Stimulated activated CD8-positive, alpha-beta memory T cell treated with anti-CD3 and anti-CD28 coated beads, Interleukin-15, amount 100 ng/mL, for 24 hours (primary cell): ENCODE measurements around the gene CNTNAP5.

ENCODE experiments used
- DNase-seq: peaks from one replicate; pipeline ENCODE4 v3.0.0-alpha.2; 2020; ENCODE audit warnings: low read depth

Gene CNTNAP5

DNA sequence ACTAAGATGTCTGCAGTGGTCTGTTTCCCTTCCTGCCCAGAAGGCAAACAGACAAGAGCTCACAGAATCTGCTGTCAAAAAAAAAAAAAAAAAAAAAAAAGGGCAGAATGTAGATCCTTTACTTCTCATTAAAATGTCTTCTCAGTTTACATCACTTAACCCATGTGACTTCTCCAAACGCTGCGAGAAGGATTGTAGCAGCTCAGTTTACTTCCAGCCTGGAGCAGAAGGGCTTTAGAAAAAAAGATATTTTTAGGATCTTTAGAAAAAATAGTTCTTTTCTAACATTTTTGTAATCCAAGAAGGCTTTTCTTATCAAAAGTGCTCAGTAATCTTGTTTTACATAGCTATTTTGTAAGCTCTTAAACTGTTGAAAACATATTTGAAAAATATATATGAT lies 425.4 kb downstream of the CNTNAP5 start:
- no peak for DNase-seq

DNA sequence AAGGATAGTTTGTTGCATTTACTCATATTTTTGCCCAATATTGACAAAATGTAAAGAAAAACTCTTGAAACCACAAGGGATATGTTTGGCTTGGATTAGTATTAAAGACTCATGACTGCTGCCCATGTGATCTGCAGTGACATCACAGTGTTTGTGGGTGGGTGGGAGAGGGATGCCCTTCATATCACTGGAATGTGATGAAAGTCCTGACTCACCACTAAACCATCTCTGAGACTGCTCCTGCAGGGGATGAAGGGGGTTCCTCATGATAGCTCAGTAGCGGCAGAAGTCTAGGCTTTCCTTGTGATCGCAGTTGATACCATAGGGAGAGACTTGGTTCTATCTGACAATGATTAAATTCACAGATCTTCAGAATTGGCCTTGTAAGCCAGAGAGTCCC lies 451.2 kb downstream of the CNTNAP5 start:
- no peak for DNase-seq

DNA sequence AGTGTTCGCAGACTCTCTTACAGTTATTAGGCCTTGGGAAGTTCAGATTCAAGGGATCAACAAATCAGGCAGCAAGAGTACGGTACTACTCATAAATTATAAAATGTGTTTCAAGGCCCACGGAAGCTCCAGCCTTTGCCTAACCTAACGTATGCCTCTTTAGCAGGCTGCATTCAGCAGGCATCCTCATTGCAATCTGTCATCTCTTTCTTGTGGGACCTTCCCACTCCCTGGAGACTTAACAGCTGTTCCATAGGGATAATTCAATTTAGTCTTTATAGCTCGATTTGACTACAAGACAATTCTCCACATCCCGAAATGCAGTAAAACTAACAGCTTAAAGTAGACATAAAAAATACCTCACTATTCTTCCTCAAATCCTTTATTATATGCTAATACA lies 453.7 kb downstream of the CNTNAP5 start:
- DNase-seq, result no peak

DNA sequence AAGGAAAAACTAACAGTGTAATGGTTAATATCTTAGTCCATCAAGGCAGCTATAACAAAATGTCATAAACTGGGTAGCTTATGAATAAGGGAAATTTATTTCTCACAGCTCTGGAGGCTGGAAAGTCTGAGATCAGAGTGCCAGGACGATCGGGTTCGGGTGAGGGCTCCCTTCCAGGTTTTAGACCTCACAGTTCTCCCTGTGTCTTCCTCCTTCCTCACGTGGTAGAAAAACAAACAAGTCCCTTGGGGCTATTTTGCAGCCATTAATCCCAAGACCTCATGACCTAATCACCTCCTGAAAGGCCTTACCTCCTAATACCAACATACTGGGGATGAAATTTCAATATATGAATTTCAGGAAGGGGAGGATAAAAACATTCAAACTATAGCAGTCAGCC lies 455.9 kb downstream of the CNTNAP5 start:
- DNase-seq, result no peak

DNA sequence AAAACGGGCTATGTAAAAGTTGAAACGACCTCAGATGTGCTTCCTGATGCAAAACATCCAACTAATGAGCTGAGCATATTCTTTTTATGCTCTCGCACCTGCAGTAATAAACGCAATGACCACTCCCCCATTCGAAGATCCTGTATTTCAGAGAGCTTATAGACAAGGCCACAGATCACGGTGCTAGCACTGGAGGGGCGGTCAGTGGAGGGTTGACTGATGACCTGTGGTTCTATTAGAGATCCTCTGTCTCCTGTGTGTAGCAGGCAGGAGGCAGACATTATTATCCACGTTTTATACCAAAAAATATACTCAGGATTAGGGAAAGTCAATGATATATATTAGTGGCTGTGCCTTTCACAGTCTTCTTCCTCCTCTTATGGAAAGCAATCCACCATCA lies 457.0 kb downstream of the CNTNAP5 start:
- no peak for DNase-seq

DNA sequence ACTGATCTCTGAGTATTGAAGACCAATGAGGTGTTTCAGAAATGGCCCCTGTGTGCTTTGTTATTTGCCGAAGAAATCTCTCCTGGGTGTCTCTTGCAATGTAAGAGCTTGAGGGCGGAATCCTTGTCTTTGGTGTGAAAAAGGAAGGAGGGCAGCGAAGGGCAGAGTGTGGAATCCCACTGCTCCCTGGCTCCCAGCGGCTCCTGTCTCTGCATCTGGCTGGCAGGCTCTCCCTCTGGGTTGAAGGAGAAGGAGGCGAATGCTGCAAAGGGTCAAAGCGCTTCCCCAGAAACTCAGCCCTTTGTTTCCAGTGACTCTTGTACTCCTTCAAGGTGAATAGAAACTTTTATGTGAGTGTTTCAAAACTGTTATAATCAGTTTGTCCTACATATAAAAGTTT lies 457.5 kb downstream of the CNTNAP5 start:
- no peak for DNase-seq

DNA sequence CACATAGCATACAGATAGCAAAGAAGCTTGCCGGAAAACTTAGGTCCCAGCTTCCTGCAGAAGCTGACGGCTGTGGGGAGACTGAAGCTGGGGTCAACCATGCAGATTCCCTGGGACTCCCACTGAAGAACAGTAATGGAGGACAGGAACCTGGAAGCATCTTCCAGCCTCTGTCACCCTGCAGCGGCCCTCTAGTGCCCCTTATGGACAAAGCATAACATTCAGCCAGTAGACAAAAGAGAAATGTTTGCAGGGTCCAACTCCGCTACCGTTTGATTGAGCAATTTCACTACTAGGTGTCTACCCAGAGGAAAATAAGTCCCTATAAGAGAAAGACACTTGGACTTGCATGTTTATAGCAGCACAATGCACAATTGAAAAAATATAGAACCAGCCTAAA lies 460.6 kb downstream of the CNTNAP5 start:
- no peak for DNase-seq

DNA sequence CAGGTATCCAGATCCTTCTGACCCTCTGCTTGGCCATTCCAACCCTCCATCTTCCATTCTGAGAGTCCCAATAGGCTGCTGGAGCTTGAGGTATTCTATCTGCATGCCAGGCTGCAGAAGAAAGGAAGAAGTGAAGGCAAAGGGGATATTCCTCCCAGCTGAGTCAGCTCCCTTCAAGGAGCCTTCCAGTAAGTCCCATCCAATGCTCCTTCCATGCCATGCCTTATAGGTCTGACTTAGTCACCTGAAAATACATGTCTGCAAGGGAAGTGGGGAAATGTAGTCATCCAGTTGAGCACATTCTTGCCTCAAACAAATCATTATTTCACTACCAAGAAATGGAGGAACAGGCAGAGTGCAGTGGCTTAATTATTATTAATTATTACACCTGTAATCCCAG lies 464.6 kb downstream of the CNTNAP5 start:
- DNase-seq, result no peak

DNA sequence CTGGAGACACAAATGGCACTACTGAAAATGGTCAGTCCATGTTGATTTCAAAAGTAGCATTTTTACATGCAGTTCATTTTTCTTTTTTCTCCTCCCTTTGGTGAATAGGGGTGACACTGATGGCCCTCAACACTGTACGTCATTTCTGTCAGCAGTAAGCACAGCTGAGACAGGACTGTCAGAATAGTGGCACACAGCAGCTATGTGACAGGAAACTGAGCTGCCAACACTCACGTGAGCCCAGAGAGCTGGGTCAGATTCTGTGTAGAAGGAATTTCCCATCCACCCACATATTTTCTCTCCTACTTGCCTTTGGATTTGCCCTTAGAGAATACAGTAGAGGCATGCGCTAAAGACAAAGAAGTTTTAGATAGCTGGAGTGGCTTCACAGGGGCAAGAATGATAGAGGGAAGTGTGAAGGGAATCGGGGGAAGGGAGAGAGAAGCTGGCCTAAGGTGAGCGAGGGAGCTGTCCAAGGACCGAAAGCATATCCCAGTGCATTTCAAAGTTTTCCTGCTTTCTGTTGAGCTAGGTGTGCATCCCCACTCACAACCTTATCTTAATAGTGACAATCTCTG lies 476.6 kb downstream of the CNTNAP5 start:
- no peak for DNase-seq

DNA sequence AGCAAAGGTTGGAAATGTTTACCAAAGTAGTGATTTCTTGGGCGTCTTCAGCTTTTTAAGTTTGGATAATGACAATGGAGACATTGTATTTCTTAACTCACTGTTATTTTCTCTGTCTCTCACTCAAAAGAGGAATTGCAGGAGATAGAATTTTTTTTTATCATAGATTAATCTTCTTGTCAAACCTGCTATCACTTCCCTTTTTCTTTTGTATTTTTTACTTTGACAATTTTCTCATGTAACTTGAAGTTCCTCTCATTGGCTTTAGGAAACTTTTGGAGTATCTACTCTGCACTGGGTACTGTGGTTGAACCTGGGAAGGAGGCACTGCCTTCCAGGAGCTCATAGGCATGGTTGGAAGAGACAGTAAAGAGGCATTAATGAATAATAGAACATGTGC lies 489.1 kb downstream of the CNTNAP5 start:
- DNase-seq, result no peak

DNA sequence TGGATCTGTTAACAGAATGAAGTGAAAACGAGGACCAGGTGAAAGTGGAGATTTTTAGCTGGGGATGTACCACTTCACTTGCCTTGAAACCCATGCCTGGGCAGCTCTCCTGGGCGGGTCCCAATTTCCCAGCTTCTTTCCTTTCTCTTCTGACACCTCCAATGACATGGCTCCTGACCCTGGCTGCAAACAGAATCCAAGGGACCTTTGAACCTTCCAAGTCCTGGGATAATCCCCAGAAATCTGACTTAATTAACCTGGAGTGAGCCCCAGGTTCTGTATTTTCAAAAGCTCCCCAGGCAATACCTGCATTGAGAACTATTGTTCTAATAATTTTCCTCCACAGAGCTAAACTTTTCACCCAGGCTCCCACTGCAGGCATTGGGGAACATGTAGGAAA lies 495.9 kb downstream of the CNTNAP5 start:
- DNase-seq, result no peak

DNA sequence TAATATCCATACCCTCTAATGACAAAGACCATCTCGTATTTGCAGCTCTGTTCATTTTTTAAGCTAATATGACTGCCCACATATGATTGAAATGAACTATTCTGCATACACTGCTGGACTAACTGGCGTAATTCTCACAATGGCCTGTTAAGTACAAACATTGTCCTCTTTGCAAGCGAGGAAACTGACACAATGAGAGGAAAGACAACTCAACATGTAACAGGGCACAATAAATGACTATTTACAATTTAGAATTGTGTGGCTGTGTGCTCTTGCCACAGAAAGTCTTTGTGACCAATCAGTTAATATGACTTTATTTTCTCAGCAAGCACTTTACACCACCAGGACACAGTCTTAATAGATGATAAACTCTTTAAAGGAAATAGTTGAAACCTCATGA lies 498.0 kb downstream of the CNTNAP5 start:
- DNase-seq, result no peak

DNA sequence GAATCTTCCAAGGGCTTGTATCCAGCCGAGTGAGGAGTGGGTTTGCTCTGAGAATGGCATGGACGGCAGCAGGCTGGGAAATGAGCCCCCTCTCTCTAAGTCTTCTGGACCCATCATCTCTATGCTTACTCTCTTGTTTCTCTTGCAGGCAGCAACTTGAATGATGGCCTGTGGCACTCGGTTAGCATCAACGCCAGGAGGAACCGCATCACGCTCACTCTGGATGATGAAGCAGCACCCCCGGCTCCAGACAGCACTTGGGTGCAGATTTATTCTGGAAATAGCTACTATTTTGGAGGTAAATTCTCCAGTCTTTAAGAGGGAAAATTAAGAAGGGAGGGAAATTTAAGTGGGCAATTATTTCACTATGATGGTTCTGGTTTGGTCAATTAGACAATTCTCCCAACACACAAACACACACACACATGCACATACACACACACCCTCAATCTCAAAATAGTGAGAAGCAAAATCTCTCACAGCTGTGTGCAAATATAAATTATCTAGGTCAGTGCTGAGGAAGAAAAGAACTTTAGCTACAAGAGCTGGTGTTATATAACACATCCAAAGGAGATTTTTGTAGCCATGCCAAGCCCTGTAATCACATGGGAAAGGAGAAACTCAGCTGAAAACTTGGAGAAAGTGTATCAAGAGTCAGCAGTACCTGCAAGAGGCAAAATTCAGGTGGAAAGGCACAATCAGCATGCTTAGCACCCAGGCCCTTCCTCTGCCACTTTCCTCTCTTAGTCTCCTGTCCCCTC lies 499.2 kb downstream of the CNTNAP5 start:
- DNase-seq, result no peak

DNA sequence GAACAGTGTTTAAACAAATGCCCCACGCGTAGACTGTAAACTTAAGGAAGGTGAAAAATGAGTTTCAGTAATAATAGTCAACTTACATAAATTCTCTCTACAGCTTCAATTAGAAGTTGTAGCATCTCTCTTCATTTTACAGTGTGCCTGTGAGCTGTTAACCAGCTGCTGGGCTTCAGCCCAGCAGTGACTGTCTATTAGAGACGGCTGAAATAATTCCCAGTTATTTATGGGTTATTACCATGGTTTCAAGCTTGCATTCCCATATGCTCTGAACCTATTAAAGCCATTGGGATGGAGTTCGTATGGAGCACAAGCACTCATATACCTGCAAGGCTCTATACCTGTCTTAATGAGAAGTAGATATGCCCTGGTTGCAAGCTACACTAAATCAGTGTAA lies 501.1 kb downstream of the CNTNAP5 start:
- DNase-seq, result no peak

DNA sequence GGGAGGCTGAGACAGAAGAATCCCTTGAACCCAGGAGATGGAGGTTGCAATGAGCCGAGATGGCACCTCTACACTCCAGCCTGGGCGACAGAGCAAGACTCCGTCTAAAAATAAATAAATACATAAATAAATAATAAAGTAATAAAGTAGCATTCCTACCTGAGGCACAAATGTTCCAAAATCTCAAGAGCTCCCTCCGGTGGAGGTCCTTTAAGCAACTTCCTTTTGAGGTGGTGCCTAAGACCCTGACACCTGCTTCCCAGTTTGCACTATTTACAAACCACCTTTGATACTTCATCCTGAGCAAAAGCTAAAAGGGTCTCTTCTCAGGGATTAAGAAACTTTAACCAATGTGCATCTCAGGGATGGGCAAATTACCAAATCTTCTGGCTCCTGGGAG lies 505.1 kb downstream of the CNTNAP5 start:
- no peak for DNase-seq

DNA sequence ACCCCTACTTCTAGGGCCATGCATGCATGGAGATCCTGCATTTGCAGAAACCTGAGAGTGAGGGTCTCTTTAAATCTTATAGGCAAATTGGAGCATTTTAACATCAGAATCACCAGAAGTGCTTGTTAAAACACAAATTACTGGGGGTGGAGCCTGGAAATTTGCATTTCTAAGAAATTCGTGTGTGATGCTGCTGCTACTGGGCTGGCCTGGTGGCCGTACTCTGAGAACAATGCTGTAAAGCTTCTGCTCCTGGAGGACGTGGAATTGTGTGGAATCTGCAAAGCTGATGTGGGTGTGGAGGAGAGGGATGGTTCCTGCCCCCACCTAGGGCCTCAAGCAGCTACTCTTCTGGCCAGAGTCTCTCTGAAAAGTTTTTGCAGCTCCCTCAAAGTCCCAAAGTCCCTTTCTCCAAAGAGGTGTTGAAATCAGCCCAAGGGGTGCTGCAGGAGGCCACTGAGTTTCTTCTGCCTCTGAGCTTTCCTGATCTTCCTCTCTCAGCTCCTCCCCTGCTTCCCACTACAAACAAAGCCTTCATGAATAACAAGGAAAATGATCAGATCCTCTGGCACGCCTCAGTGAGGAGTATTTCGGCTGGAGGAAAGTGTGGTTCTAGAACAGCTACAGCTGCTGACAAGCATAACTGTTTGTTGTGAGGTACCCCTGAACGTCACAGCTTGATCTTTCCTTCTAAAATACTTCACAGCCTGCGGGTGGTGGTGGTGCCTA lies 508.3 kb downstream of the CNTNAP5 start:
- DNase-seq, result no peak

DNA sequence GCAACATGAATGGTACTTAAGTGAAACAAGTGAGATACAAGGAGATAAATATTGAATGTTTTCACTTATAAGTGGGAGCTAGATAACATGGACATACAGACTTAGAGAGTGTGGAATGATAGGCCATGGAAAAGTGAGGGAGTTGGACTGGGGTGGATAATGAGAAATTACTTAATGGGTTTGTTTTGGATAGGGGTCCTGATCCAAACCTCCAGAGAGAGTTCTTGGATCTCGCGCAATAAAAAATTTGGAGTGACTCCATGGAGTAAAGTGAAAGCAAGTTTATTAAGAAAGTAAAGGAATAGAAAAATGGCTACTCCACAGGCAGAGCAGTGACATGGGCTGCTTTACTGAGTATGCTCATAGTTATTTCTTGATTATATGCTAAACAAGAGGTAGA lies 508.9 kb downstream of the CNTNAP5 start:
- DNase-seq, result no peak

DNA sequence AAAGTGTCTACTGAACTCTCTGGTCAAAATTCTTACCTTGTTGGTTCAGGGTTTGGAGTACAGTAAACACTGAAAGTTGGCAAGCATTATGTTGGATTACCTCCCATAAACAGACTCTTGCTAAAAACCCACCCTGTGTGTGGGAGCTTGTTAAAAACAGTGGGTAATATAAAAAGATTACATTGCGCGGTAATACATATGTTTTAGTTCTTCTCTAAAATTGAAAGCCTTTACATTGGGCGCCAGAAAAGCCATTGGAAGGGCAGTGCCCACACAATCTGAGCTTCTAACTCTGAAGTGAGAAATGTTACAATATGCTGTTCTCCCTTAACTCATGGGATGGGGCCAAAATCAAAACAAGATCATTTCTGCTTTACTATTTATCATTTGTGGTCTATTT lies 510.7 kb downstream of the CNTNAP5 start:
- DNase-seq, result no peak

DNA sequence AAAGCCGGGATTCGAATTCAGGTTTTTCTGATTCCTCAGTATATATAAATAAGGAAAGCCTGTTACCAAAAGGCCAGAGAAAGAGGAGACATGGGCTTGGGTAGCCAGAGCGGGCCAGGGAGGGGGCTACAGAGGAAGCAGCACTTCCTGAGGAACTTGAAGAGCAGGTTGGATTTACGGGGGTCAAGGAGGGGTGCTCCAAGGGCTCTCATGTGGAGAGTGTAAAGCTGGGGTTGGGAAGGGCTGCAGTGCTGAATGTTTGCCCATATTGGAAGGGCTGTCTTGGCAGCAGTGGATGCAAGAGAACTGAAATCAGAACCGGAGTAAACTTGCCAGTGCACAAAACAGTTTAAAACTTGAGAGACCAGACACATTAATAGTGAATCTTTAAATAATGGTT lies 511.5 kb downstream of the CNTNAP5 start:
- DNase-seq, result no peak

DNA sequence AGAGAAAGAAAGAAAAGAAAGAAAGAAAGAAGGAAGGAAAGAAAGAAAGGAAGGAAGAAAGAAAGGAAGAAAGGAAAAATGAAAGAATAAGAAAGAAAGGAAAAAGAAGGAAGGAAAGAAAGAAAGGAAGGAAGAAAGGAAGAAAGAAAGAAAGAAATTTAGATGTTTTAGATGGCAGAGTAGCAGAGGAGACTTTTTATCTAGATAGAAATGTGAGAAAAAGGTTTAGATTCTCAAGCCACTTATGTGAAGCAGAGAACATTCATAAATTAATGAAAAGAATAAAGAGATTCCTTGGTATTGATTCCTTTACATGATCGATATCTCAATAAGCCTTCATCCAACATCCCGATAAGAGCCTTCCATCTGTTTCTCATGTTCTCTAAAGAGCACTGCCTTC lies 513.5 kb downstream of the CNTNAP5 start:
- DNase-seq, result no peak

DNA sequence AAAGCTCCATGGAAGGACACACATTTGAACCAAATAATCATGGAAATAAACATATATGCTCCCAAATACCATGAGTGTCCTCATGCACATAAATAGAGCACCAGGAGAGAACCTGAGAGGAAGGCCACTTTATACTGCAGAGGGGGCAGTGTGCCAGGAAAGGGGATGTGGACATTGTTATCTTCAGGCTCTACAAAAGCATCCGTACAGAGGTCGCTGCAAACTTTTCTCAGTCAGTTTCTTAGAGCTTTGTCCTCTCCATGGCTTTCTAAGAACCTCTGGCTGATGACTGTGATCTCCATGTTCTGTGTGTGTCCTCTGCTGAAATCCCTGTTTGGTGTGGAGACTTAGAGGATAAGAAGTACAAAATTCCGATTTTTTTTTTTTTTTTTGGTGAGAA lies 515.7 kb downstream of the CNTNAP5 start:
- DNase-seq, result no peak

DNA sequence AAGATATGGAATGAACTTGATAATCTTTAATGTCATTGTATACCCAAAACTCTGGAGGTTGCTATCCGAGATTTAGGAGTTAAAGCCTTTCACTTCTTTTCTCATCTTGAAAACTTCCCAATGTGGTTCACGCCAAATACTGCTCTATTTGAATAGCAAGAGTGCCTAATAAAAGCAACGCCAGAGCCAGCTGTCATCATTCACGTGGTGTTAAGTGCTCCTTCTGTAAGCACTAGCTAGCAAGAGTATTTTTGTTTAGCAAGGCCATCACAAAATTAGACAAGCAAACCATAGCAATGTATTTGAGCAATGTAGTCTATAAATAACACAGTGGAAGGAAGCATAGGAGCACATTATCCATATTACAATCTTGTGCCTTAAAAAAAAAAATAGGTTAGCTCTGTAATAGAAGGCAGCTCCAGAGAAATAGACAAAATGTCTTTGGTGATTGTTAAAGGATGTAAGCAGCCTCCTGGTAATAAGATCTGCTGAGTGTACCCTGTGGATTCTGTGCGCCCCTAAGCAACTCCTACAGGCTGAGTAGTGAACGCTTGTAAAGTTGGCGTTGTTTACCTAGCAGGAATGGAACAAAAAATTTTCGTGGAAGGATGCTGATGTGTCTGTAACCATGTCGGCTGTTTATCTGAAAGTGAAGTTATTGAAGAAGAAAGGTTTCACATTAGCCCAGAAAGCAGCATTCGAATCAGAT lies 518.0 kb downstream of the CNTNAP5 start:
- DNase-seq, result no peak

DNA sequence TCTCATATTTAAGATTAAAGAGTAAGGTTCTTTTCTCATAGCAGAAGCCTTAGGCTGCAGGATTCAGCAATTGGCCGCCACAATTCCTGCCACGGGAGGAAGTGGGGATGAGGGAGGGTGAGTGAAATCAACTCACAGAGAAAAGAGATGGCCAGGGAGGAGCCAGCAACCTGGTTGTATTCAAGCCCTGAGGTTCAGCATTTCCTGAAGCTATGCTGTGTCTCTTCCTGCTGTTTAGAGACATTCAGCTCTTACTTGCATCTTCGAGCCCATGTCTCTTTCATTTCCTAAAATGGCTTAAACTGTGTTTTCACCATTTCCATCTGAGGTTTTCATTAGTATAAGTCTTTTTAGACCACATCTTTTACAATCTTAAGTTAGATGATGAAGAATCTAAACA lies 522.6 kb downstream of the CNTNAP5 start:
- DNase-seq, result no peak
